Posterior cingulate gyrus (tissue), 11 donors: ENCODE results near the gene ARID5A.
A peak's percentile ranks its signal among the peaks of the same experiment; 100 is the strongest.
"Not testable (repeated sequence)": the region's sequence is repeated elsewhere in the genome, so short reads cannot be mapped to it uniquely, and the experiment has no call there.

Source experiments
- DNase-seq, 10 donors: peaks; one replicate each; pipeline versions ENCODE4 v3.0.0 to v3.0.0-alpha.2; 2020 to 2021; ENCODE audit warnings: mixed read lengths in 3 of 10
- intact Hi-C: fragments of 100-400 bp; cut with DNase I; formaldehyde crosslinking; loops from one replicate; pipeline ENCODE4 v1.15.1; 2023

Gene ARID5A, protein sequence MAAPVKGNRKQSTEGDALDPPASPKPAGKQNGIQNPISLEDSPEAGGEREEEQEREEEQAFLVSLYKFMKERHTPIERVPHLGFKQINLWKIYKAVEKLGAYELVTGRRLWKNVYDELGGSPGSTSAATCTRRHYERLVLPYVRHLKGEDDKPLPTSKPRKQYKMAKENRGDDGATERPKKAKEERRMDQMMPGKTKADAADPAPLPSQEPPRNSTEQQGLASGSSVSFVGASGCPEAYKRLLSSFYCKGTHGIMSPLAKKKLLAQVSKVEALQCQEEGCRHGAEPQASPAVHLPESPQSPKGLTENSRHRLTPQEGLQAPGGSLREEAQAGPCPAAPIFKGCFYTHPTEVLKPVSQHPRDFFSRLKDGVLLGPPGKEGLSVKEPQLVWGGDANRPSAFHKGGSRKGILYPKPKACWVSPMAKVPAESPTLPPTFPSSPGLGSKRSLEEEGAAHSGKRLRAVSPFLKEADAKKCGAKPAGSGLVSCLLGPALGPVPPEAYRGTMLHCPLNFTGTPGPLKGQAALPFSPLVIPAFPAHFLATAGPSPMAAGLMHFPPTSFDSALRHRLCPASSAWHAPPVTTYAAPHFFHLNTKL

DNA sequence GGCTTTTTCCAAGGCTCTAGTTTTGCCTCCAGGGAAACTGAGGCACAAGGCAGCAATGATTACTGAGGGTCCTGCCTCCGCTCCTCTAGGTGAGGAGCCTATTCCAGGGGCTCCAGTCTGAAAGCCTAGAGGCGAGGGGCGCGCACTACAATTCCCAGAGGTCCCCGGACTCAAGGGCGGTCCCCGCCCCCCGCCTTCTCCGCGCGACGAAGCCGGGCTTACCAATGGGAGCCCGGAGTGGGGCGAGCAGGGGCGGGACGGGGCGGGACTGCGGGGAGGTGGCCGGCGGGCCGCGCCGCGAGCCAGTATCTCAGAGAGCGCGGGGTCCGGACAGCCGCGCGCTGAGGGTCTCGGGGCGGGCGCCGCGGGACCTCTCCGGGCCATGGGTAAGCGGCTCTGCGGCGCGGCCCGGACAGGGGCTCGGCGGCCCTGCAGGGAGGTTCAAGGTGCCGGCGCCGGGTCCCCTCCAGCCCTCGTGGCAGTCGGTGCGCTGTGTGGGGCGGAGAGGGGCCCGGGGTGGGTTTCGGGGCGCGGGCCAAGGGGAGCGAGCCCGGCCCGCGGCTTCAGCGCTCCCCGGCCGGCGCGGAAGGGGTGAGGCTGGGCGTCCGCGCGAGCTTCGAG is at the start of gene ARID5A:
Gene ARID5A (plus strand): TSS at position 308 of the 621 bp plus-strand sequence. CDS start 75 bp downstream, at position 383.
- DNase-seq = peak; percentile 81 to 99 (median 94)
- intact Hi-C loops = no loop called here

DNA sequence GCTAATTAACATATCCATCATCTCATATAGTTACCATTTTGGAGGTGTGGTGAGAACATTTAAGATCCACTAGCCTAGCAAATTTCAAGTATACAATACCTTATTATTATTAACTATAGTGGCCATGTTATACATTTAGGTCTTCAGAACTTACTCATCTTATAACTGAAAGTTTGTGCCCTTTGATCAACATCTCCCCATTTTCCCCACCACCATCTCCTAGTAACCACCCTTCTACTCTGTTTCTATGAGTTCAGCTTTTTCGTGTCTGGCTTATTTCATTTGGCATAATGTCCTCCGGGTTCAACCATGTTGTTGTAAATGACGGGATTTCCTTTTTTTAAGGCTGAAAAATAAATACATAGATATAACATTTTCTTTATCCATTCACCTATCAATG is 47.3 kb upstream of the ARID5A start:
- DNase-seq = no peak
- intact Hi-C loops = no loop called here

DNA sequence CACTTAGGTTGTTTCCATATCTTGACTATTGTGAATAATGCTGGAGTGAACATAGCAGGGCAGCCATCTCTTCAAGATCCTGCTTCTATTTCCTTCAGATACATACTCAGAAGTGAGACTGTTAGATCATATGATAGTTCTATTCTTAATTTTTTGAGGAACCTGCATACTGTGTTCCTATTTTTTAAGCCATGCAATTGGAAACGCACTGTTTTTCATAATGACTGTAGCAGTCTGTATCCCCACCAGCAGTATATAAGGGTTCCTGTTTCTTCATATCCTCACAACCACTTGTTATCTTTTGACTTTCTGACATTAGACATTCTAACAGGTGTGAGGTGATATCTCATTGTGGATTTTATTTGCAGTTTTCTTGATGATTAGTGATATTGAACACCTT is 46.9 kb upstream of the ARID5A start:
- intact Hi-C loops = no loop called here
- DNase-seq = no peak

DNA sequence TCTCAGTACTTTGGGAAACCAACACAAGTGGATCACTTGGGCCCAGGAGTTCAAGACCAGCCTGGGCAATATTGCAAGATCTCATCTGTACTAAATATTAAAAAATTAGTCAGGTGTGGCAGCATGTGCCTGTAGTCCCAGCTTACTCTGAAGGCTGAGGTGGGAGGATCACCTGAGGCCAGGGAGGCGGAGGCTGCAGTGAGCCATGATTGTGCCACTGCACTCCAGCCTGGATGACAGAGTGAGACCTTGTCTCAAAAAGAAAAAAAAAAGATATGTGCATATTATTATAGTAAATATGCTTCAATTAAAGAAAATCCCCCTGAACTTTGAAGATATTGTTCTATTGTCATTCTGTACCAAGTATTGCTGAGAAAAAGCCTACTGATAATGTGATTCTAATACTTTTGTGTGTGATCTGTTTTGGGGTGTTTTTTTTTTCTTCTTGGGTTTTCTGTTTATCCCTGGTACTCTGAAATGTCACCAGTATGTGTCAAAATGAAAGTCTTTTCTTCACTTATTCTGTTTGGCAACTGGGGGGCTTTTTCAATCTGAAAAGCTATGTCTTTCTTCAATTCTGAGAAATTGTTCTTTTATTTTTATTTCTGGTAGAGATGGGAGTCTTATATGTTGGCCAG is 44.6 kb upstream of the ARID5A start:
- intact Hi-C loops = no loop called here
- peak in 1 of 10 donors; percentile 26 for DNase-seq

DNA sequence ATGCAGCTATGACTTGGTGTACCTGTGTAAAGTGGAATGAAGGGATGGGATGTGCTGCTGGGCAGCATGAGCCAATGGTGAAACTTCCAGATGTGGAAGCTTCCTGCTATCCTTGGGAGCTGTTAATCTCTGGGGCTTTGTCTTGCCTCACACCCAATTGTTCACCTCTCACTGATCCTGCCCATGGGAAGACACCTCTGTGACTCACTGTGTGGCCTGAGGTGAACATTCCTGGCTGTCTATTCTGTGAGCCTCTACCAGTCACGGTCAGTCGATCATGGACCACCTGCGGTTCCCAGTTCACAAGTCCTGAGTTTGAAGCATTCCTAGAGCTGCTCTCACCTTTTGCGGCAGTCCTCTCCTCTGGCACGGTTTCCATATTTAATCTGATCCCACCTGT is 43.5 kb upstream of the ARID5A start:
- intact Hi-C loops = no loop called here
- DNase-seq = no peak

DNA sequence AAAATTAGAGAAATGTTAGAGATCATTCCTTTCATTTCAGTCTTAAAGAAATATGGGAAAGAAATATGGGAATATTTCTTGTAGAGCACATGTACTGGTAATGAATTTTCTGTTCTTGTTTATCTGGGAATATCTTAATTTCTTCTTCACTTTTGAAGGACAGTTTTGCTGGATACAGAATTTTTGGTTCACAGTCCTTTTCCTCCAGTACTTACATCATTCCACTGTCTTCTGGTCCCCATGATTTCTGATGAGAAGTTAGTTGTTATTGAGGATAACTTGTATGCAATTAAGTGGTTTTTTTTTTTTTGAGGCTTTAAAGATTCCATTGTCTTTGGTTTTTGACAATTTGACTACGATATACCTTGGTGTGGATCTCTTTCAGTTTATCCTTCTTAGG is 42.4 kb upstream of the ARID5A start:
- no peak for DNase-seq
- intact Hi-C loops = no loop called here

DNA sequence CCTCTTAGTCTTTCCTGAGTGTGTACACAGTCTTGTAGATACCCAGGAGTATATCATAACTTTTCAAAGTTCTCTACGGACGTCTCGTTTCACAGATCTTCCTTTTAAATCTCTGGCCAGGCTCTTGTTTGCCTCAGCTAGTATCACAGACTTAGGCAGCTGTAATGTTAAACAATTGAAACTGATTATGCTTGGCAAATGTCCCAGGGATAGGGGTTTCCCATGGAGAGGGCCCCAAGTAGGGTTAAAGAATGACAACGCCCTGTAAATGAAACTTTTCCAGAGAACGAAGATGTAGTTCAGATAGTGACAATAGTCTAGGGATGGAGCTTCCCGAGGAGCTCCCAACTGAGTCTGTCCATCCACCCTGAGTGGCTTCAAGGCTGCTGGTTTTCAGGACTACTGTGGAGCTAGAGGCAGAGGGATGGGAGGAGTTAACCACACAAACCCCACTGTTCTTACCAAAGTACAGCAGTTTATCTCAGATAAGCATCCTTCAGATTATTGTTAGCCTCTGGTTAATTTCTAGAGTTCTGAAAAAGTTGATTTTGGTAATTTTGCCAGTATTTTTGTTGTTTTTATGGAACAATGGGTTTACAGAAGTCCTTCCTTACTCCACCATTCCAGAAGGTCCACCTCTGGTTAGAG is 40.4 kb upstream of the ARID5A start:
- intact Hi-C loops = no loop called here
- DNase-seq = no peak

DNA sequence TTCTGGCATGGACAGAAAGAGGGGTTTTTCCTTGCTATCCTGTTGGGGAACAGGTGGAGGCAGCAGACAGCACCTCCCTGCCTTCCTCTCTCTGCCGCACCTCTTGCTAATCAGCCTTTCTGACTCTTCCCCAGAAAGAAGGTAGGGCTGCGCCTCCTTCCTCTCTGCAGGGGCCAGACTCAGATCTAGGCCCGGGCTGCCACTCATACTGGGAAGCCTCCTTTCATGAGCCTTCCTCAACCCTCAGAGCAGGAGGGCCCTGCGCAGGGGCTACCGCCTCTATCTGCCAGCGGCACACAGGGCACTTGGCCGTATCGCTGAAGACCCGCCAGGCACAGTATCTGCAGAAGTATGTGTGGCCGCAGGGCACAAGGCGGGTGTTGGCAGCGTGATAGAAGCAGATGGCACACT is 38.5 kb upstream of the ARID5A start:
- intact Hi-C loops = no loop called here
- DNase-seq = no peak

DNA sequence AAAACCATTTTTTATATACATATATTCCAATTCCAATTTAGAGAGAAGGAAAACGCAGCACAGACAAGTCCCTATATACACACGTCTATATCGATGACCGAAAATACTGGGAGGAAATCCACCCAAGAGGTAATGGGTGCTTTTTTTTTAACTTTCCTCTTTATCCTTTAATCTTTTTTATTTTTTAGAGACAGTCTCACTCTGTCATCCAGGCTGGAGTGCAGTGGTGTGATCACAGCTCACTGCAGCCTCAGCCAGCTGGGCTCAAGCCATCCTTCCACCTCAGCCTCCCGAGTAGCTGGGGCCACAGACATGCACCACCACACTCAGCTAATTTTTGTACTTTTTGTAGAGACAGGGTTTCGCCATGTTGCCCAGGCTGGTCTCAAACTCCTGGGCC is 37.9 kb upstream of the ARID5A start:
- intact Hi-C loops, DNase-seq: not testable (repeated sequence)

DNA sequence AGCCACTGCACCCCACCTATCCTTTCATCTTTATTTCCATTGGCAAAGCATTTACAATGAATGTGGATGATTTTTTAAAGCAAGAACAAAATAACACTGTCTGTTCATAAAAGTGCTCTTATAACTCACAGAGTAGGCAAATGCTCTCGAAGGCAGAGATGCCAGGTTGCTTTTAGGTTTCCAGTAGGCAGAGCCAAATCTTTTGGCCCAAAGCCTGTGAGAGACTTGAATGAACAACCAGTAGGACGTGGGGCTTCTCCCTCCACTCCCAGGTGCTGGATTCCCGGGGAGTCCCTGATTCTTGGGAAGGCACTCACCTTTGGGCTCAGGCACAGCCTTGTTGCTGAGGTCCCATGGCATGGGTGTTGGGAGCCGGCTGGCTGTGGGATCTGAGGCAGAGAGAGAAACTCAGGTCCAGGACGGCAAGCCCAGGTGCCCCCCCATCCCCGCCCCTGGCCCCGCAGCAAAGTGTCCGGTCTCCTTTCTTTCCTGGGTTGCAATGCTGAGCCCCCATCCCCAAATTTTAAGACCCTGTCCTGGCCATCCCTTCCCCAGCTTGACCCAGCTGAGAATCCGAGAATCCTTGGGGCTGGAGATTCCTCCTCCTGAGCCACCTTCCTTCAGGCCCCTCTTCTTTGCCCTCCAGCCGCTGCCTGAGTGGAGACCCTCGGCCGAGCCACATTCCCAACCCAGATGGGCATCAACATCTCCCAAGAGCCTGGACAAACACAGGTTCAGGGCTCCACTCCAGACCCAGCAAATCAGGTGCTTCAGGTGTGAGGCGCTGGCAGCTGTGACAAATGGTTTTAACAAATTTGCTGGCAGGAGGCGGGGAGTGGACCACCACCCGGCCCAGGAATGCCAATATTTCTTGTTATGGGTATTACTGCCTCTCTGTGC is 37.2 kb upstream of the ARID5A start:
- intact Hi-C loops = no loop called here
- no peak for DNase-seq

DNA sequence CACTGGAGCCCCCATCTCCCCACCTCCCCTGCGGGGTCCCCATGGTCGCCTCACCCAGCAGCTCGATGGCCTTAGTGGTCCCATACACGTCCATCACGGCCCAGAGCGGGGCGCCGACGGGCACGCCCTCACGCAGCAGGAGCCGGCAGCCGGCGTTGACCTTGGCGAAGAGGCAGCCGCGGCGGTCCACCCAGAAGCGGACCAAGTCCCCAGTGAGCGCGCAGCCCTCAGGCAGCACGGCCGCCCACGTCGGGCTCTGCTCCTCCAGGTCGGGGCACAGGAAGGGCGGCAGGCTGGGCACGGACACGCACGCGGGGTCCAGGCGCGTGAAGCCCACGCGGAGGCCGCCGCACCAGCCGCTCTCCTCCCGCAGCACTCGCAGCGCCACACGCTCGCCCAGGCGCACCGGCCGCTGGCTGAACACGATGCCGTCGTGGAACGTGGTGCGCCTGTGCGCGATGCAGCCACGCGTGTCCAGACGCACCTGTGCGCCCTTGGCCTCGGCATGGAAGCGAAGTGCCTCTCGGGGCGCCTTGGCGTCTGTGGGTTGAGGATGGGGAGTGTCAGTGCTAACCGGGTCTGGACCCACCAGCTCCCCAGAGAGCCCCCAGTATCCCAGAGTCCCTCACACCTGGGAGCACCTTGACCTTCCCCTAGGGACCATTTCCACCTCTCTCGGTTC is 36.0 kb upstream of the ARID5A start:
- DNase-seq = peak in 1 of 10 donors; percentile 74
- intact Hi-C loops = no loop called here

DNA sequence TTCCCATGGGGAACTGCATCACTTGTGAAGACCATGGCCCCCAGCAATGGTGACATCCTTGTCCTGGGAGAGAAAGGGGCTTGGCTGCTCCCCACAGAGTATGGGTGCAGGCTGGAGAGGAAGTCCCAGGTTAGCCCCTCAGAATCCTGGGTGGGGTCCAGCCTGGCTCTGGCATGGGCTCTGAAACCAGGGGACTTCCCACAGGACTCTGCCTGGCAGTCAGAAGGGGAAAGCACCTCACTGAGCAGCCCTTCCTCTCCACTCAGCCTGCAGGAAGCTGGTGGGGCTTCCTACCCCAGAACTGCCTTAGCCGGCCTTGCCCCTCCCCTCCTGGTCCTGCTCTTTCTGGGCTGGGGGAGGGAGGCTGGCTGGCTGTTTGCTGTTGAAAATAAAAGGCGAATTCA is 35.1 kb upstream of the ARID5A start:
- DNase-seq = no peak
- intact Hi-C loops = no loop called here

DNA sequence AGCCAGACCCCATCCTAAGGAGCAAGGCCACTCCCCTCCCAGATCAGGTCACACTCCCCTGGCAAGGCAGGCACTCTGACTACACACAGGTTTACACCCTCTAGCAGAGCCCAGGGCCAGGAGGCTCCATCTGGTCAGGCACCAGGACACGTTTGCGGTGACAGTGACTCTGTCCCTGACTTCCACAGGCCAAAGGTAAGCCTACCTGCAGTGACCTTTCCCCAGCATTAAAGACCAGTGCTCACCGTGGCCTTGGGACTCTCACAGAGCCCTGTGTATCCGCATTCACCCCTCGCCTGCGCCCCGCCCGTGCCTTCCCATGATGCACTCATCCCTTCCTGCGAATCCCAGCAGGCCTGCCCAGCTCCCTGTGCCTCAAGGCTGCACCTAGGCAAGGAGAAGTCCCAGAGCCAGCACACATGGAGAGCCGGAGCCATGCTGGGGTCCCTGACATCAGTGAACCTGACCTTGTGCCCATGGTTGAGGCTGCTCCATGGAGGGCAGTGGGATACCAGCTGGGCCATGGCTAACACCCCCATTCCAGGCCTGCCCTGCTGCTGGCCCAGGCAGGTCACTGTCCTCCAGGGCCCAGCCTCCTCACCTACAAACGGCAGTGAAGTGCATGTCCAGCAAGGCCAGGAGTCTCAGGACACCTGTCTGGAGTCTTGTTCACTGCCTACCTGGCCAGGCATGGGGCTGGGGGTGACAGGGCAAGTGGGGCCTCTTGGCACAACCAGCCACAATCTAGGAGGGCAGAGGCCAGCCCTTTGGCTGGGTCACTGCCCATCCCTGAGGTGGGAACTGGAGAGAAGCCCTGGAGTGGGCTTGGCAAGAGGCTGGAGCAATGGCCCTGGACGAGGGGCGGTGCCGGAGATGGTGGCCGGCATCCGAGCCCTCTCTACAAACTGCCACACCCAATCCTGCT is 34.4 kb upstream of the ARID5A start:
- peak in 1 of 10 donors; percentile 64 for DNase-seq
- intact Hi-C loops = no loop called here

DNA sequence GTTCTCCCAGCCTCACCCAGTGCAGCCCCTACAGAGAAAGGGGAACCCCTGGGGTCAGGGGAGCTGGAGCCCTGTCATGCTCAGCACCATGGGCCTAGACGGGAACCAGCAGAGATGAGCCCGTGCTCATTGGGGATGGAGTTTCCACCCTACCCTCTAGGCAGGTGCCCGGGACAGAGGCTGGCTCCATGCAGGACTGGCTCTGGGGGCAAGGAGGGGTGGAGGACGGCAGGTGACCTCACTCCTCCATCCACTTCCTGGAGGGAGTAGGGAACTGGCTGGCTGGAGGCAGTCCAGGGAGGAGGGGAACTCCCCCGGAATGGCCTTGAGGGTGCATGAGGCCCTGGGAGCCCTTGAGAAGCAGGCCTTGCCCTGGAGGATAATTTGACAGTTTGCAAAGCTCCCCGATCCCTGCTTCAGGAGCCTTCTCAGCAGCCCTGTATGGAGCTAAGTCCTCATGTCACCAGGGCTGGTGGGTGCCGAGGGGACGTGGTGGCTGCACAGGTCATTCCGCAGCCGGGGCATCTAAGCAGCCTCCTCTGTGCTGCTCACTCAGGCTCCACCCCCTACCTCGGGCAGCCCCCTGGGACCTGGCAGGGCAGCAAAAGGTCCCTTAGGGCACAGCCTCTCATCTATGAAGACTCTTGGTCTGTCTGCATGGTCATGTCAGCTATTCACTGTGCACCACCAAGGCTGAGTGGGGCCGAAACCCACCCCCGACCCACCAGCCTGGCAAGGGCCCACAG is 33.5 kb upstream of the ARID5A start:
- no peak for DNase-seq
- intact Hi-C loops = no loop called here

DNA sequence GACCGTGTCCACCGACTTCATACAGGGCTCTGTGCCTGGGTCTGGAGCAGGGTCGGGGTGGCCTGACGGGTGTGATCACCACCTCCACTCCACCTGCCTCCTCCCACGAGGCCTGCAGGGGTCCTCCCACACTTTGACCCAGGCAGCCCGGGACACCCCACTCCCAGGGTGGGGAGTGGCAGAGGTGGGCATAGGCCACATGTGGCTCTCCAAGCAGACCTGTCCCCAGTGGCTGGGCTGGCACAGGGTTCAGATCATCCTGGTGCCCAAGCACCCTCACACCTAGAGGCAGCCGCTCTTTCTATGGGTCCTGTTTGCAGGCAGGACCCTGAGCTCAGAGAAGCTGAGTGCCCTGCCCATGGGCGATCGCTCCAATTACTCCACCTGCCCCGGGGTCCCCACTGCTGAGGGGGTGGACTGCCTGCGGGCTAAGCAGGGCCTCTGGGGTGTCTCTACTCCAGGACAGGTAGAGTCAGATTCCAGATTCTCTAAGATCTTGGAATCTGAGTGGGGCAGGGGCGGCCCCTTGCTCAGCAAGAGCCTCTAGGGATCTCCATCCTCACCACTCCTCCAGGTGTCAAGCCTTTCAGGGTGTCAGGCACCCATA is 32.8 kb upstream of the ARID5A start:
- peak in 1 of 10 donors; percentile 74 for DNase-seq
- intact Hi-C loops = no loop called here

DNA sequence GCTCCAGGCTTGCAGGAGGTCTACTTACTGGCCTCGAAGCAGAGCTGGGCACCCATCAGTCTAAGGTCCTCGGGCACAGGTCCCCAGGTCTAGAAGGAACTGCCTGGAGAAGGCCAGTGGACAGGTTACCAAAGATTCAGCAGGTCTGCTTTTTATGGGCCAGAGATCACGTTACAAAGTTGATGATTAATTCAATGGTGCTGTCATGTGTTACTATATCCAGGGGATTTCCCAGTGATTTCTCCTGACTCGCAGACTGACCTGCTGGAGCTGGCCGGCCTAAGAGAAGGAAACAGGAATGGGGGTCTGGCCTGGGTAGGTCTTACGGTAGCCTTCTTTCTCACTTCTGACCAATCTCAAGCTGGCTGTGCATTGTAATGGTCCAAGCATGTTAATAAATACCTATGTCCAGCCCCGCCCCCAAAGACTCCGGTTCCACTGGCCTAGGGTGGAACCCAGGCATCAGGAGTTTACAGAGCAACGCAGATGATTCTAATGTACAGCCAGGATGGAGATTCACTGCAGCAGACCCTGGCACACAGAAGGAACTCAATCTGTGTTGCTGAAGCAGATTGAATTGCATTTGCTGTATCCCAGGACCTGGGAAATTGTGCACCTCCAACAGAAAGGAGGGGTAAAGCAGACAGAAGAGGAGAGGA is 31.2 kb upstream of the ARID5A start, which contains the start of gene NEURL3:
Gene NEURL3 (minus strand): TSS at position 127 of the 659 bp plus-strand sequence. CDS start 71 bp downstream, at position 56.
- intact Hi-C loops = no loop called here
- no peak for DNase-seq
